ENCODE measurements around the gene ATP1A2.
A peak's percentile ranks its signal among the peaks of the same experiment; 100 is the strongest.

ATP1A2 gene

GRCh38 chr1:160085686-160086455 is 29.7 kb upstream of the ATP1A2 start:
- DNase-seq = peak; percentile 72

- no peak for DNase-seq
Observed at GRCh38 chr1:160086456-160086892, 29.1 kb upstream of the ATP1A2 start.

- DNase-seq = no peak
Observed at GRCh38 chr1:160087118-160087662, 28.4 kb upstream of the ATP1A2 start.

- DNase-seq = no peak
Observed at GRCh38 chr1:160089883-160090282, 25.7 kb upstream of the ATP1A2 start.

GRCh38 chr1:160090760-160091159 is 24.8 kb upstream of the ATP1A2 start:
- no peak for DNase-seq

GRCh38 chr1:160091666-160092223 is 23.8 kb upstream of the ATP1A2 start:
- no peak for DNase-seq

GRCh38 chr1:160092366-160093068 is 23.0 kb upstream of the ATP1A2 start:
- no peak for DNase-seq

GRCh38 chr1:160093069-160093395 is 22.5 kb upstream of the ATP1A2 start:
- no peak for DNase-seq

GRCh38 chr1:160093624-160094290 is 21.8 kb upstream of the ATP1A2 start:
- no peak for DNase-seq

- no peak for DNase-seq
Observed at GRCh38 chr1:160094291-160094625, 21.3 kb upstream of the ATP1A2 start.

GRCh38 chr1:160094806-160095205 is 20.8 kb upstream of the ATP1A2 start:
- DNase-seq = no peak

- DNase-seq = no peak
Observed at GRCh38 chr1:160095382-160096105, 20.0 kb upstream of the ATP1A2 start.

GRCh38 chr1:160096274-160097116 is 19.1 kb upstream of the ATP1A2 start:
- DNase-seq = no peak

- no peak for DNase-seq
Observed at GRCh38 chr1:160097151-160097910, 18.2 kb upstream of the ATP1A2 start.

- DNase-seq = peak; percentile 93
Observed at GRCh38 chr1:160097911-160098851, 17.4 kb upstream of the ATP1A2 start, which contains the start of gene IGSF8. IGSF8 (minus strand) TSS chr1:160098619; CDS start chr1:160098472, 147 bp downstream.

- DNase-seq = peak; percentile 99
Observed at GRCh38 chr1:160098852-160099561, 16.6 kb upstream of the ATP1A2 start.

- no peak for DNase-seq
Observed at GRCh38 chr1:160099716-160100375, 15.7 kb upstream of the ATP1A2 start.

- peak; percentile 65 for DNase-seq
Observed at GRCh38 chr1:160101037-160101716, 14.4 kb upstream of the ATP1A2 start.
